Loucy (cell line): ENCODE results near the gene DNAH14.

Experiments
- H2AFZ ChIP-seq: fragments of 200-600 bp; sonication (generic); 2 replicates; pipeline ENCODE4 v1.6.0; 2016; ENCODE audit warnings: antibody characterized with exemption, mild to moderate bottlenecking, low read length, moderate library complexity
- H3F3A ChIP-seq: fragments of 200-600 bp; 2 replicates; pipeline ENCODE4 v1.6.0; 2016; ENCODE audit warnings: antibody characterized with exemption, low read depth, mild to moderate bottlenecking
- H3K27me3 ChIP-seq: fragments of 200-600 bp; sonication (generic); 2 replicates; pipeline ENCODE4 v1.6.1; 2014; ENCODE audit warnings: low read length, mild to moderate bottlenecking; ENCODE audit not compliant: insufficient read depth, poor library complexity, severe bottlenecking
- H3K36me3 ChIP-seq: fragments of 200-600 bp; sonication (generic); 2 replicates; pipeline ENCODE4 v1.6.1; 2016; ENCODE audit warnings: low read length; ENCODE audit not compliant: insufficient read depth
- H3K4me1 ChIP-seq: fragments of 200-600 bp; sonication (generic); 2 replicates; pipeline ENCODE4 v1.5.1; 2014; ENCODE audit warnings: low read length, mild to moderate bottlenecking; ENCODE audit not compliant: insufficient read depth, poor library complexity, severe bottlenecking
- H3K4me2 ChIP-seq: fragments of 200-600 bp; sonication (generic); 2 replicates; pipeline ENCODE4 v1.6.0; 2014; ENCODE audit warnings: antibody characterized with exemption, low read length, low read depth, mild to moderate bottlenecking; ENCODE audit not compliant: poor library complexity, severe bottlenecking
- H3K4me3 ChIP-seq: fragments of 200-600 bp; sonication (generic); 2 replicates; pipeline ENCODE4 v1.5.1; 2014; ENCODE audit warnings: low read length, mild to moderate bottlenecking, mixed read lengths; ENCODE audit not compliant: poor library complexity, severe bottlenecking
- H3K79me2 ChIP-seq: fragments of 200-600 bp; sonication (generic); 2 replicates; pipeline ENCODE4 v1.6.1; 2014; ENCODE audit warnings: low read length; ENCODE audit not compliant: insufficient read depth
- H3K9ac ChIP-seq: fragments of 200-600 bp; sonication (generic); 2 replicates; pipeline ENCODE4 v1.6.0; 2014; ENCODE audit warnings: mild to moderate bottlenecking, low read depth, low read length, moderate library complexity; ENCODE audit not compliant: poor library complexity, severe bottlenecking
- H3K9me2 ChIP-seq: fragments of 200-600 bp; sonication (generic); replicated peaks from 2 replicates; pipeline ENCODE4 v1.6.1; 2016; ENCODE audit warnings: low read depth, low read length, mixed read lengths
- H3K9me3 ChIP-seq: fragments of 200-600 bp; sonication (generic); 2 replicates; pipeline ENCODE4 v1.6.1; 2014; ENCODE audit warnings: mild to moderate bottlenecking, antibody characterized with exemption, low read length, low read depth; ENCODE audit not compliant: insufficient read depth
- H4K20me1 ChIP-seq: fragments of 200-600 bp; sonication (generic); 2 replicates; pipeline ENCODE4 v1.6.0; 2014; ENCODE audit warnings: antibody characterized with exemption, low read length, mild to moderate bottlenecking; ENCODE audit not compliant: insufficient read depth, poor library complexity, severe bottlenecking
- EZH2phosphoT487 ChIP-seq: fragments of 200-600 bp; IDR thresholded peaks from 2 replicates; pipeline ENCODE4 v1.6.1; 2018; ENCODE audit warnings: antibody characterized with exemption, mild to moderate bottlenecking, moderate library complexity, borderline replicate concordance
- TF ChIP-seq, protein P1 (sequence below): fragments of 200-600 bp; sonication (generic); conservative IDR thresholded peaks from 2 replicates; pipeline ENCODE4 v1.5.1; 2014; ENCODE audit warnings: mild to moderate bottlenecking, antibody characterized with exemption, low read length

The DNAH14 gene

DNA sequence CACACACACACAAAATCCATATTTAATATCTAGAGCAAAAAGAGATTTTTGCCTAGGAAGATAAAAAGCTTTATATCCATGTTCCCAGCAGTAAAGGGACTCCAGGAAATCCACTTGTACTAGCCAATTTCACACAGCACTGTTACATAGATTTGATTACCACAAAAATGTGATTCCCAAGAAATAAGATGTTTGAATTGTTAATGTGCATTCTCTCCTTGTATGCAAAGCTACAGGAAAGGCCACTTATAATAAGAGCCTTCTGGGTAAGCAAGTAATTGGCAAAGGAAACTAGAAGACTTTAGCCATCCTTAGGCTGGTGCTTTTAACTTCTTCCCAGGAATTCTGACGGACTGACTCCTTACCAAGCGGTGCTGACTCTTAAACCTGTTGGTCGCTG lies 409.1 kb downstream of the DNAH14 start:
- no peaks in the 10 kb centered on the region for H3K27me3 ChIP-seq
- no peaks in the 10 kb centered on the region for H3K9me2 ChIP-seq

DNA sequence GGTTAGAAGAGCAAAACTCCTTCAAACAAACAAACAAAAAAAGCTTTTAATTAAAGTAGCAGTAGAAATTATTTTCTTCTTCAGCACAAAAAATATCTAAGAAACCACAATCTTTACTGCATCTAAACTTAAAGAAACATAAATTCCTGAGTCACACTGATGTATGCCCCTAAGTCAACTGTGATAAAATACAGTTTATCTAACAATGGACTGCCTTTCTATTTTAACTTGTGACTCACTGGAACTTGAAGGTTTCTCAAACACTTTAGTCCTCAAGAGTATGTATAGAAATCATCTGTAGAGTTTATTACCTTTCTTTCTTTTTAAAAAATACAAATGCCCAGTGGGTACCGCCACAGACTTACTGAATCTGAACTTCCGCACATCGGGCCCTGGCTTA lies 412.2 kb downstream of the DNAH14 start:
- no peak overlapping the region for H3K4me3 ChIP-seq
- no peaks in the 10 kb centered on the region for H3K79me2 ChIP-seq
- no peaks in the 10 kb centered on the region for H4K20me1 ChIP-seq
- H3K9ac ChIP-seq, result no peak overlapping the region
- peaks cover 22% of the 10 kb centered on the region for H3K4me1 ChIP-seq
- no peak overlapping the region for H3K4me2 ChIP-seq
- no peaks in the 10 kb centered on the region for H3K36me3 ChIP-seq
- no peaks in the 10 kb centered on the region for H3K27me3 ChIP-seq
- H2AFZ ChIP-seq, result no peak overlapping the region
- no peaks in the 10 kb centered on the region for H3F3A ChIP-seq
- no peaks in the 10 kb centered on the region for H3K9me2 ChIP-seq
- no peaks in the 10 kb centered on the region for H3K9me3 ChIP-seq
- TF ChIP-seq, protein P1, sequence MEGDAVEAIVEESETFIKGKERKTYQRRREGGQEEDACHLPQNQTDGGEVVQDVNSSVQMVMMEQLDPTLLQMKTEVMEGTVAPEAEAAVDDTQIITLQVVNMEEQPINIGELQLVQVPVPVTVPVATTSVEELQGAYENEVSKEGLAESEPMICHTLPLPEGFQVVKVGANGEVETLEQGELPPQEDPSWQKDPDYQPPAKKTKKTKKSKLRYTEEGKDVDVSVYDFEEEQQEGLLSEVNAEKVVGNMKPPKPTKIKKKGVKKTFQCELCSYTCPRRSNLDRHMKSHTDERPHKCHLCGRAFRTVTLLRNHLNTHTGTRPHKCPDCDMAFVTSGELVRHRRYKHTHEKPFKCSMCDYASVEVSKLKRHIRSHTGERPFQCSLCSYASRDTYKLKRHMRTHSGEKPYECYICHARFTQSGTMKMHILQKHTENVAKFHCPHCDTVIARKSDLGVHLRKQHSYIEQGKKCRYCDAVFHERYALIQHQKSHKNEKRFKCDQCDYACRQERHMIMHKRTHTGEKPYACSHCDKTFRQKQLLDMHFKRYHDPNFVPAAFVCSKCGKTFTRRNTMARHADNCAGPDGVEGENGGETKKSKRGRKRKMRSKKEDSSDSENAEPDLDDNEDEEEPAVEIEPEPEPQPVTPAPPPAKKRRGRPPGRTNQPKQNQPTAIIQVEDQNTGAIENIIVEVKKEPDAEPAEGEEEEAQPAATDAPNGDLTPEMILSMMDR, result no peak
- no peak for TF ChIP-seq EZH2phosphoT487

More for the DNA sequence above, 409.1 kb downstream of the DNAH14 start:
- Histone ChIP-seq H3K36me3 (no peaks in the 10 kb centered on the region), H3K4me1 (peaks cover 22% of the 10 kb centered on the region), H3F3A (peaks cover 4% of the 10 kb centered on the region; the same call in 1 of the 2 replicates), H3K9me3 (no peaks in the 10 kb centered on the region), H3K9ac (no peak overlapping the region), H4K20me1 (no peaks in the 10 kb centered on the region), H3K4me2 (peak overlapping the region; percentile 26), H3K4me3 (no peak overlapping the region), H3K79me2 (no peaks in the 10 kb centered on the region), H2AFZ (no peak overlapping the region)
- TF ChIP-seq, protein P1, result no peak
- no peak for TF ChIP-seq EZH2phosphoT487

DNA sequence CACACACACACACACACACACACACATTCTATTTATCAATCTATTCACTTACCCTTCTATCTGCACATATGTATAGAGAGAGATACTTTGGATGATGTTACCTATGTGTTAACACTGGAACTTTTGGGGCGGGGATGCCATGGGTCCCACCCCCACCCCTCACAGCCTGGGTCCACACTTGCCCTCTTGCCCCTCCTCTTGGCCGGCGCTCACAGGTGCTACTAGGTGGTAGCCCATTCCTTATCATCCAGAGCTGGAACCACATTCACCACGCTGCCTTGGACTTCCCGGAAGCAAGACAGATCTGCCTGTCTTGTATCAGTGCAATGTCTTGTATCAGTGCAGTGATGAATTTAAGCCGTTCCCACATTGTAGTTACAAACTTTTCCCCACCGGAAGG lies 413.2 kb downstream of the DNAH14 start:
- Histone ChIP-seq H3K4me2 (peak overlapping the region; percentile 64), H3F3A (no peaks in the 10 kb centered on the region), H2AFZ (peak overlapping the region; percentile 53), H3K9me2 (no peaks in the 10 kb centered on the region), H3K4me3 (peak overlapping the region; percentile 47), H3K27me3 (no peaks in the 10 kb centered on the region), H3K36me3 (no peaks in the 10 kb centered on the region), H3K4me1 (peaks cover 32% of the 10 kb centered on the region), H3K79me2 (no peaks in the 10 kb centered on the region), H4K20me1 (no peaks in the 10 kb centered on the region), H3K9me3 (no peaks in the 10 kb centered on the region), H3K9ac (no peak overlapping the region)
- TF ChIP-seq, protein P1, result no peak
- TF ChIP-seq EZH2phosphoT487, result no peak
